Liver (tissue), 9 donors: Measurements from ENCODE around the gene SUGCT. TPM values are rescaled to one million over a fixed set of nuclear protein-coding genes. Genes with fewer than 3 reads are reported as not detected.

Experiments
- DNase-seq: peaks from one replicate; pipeline ENCODE4 v3.0.0-alpha.2; 2017; ENCODE audit warnings: low spot score
- H3K27ac ChIP-seq, 2 donors: one replicate each; pipeline ENCODE4 v1.7.0; 2013; ENCODE audit warnings: inconsistent platforms in 2 of 2, low read length in 2 of 2, control low read depth in 1 of 2, low read depth in 1 of 2, mild to moderate bottlenecking in 1 of 2
- H3K27me3 ChIP-seq, 4 donors: one replicate each; pipeline versions ENCODE4 v1.6.1 to v1.7.0; 2013; ENCODE audit warnings: low read length in 3 of 4, inconsistent platforms in 1 of 4, mild to moderate bottlenecking in 1 of 4, moderate library complexity in 1 of 4; ENCODE audit not compliant: control insufficient read depth in 4 of 4, insufficient read depth in 4 of 4
- H3K36me3 ChIP-seq, 4 donors: one replicate each; pipeline versions ENCODE4 v1.6.1 to v1.7.0; 2013; ENCODE audit warnings: low read length in 3 of 4, mild to moderate bottlenecking in 3 of 4, low read depth in 1 of 4, moderate library complexity in 1 of 4; ENCODE audit not compliant: control insufficient read depth in 4 of 4, insufficient read depth in 3 of 4
- H3K4me1 ChIP-seq, 4 donors: one replicate each; pipeline versions ENCODE4 v1.6.1 to v1.7.0; 2013; ENCODE audit warnings: low read length in 3 of 4, mild to moderate bottlenecking in 3 of 4, moderate library complexity in 1 of 4; ENCODE audit not compliant: control insufficient read depth in 4 of 4, insufficient read depth in 4 of 4
- H3K4me3 ChIP-seq, 3 donors: one replicate each; pipeline versions ENCODE4 v1.6.1 to v1.7.0; 2013; ENCODE audit warnings: low read length in 3 of 3, control low read depth in 1 of 3, low read depth in 1 of 3, mild to moderate bottlenecking in 1 of 3
- H3K9ac ChIP-seq, 2 donors: one replicate each; pipeline ENCODE4 v1.7.0; 2013; ENCODE audit warnings: low read length in 2 of 2, mild to moderate bottlenecking in 2 of 2, moderate library complexity in 2 of 2, control low read depth in 1 of 2, low read depth in 1 of 2
- H3K9me3 ChIP-seq, 4 donors: one replicate each; pipeline versions ENCODE4 v1.6.1 to v1.7.0; 2013; ENCODE audit warnings: low read length in 3 of 4; ENCODE audit not compliant: control insufficient read depth in 4 of 4
- ATF3 ChIP-seq: IDR thresholded peaks from 2 replicates; pipeline ENCODE4 v1.6.1; 2016; ENCODE audit warnings: antibody characterized with exemption
- EGR1 ChIP-seq, 2 donors: IDR thresholded peaks; 2 replicates each; pipeline ENCODE4 v1.6.1; 2016 to 2018; ENCODE audit warnings: antibody characterized with exemption in 2 of 2, low read depth in 2 of 2
- GABPA ChIP-seq, 2 donors: IDR thresholded peaks in 1 of 2; conservative IDR thresholded peaks in 1 of 2; 2 replicates each; pipeline ENCODE4 v1.6.1; 2016; ENCODE audit warnings: antibody characterized with exemption in 2 of 2, mild to moderate bottlenecking in 1 of 2, moderate library complexity in 1 of 2
- HNF4A ChIP-seq, 2 donors: conservative IDR thresholded peaks; 2 replicates each; pipeline ENCODE4 v1.6.1; 2016; ENCODE audit warnings: antibody characterized with exemption in 2 of 2, mild to moderate bottlenecking in 2 of 2
- HNF4G ChIP-seq: IDR thresholded peaks from 2 replicates; pipeline ENCODE4 v1.6.1; 2016; ENCODE audit warnings: antibody characterized with exemption
- JUND ChIP-seq, 2 donors: IDR thresholded peaks; 2 replicates each; pipeline ENCODE4 v1.6.1; 2016; ENCODE audit warnings: antibody characterized with exemption in 2 of 2
- NR2F2 ChIP-seq: IDR thresholded peaks from 2 replicates; pipeline ENCODE4 v1.6.1; 2016; ENCODE audit warnings: antibody characterized with exemption
- RAD21 ChIP-seq, 2 donors: IDR thresholded peaks; 2 replicates each; pipeline ENCODE4 v1.6.1; 2016; ENCODE audit warnings: antibody characterized with exemption in 2 of 2, mild to moderate bottlenecking in 2 of 2
- RXRA ChIP-seq, 2 donors: IDR thresholded peaks; 2 replicates each; pipeline ENCODE4 v1.6.1; 2017 to 2018; ENCODE audit warnings: antibody characterized with exemption in 2 of 2, mild to moderate bottlenecking in 1 of 2
- SP1 ChIP-seq: IDR thresholded peaks from 2 replicates; pipeline ENCODE4 v1.6.1; 2018; ENCODE audit warnings: antibody characterized with exemption, mild to moderate bottlenecking
- TAF1 ChIP-seq: conservative IDR thresholded peaks from 2 replicates; pipeline ENCODE4 v1.6.1; 2016; ENCODE audit warnings: antibody characterized with exemption, mild to moderate bottlenecking
- YY1 ChIP-seq: IDR thresholded peaks from 2 replicates; pipeline ENCODE4 v1.6.1; 2016; ENCODE audit warnings: antibody characterized with exemption, mild to moderate bottlenecking
- ZBTB33 ChIP-seq: IDR thresholded peaks from 2 replicates; pipeline ENCODE4 v1.6.1; 2016; ENCODE audit warnings: antibody characterized with exemption
- WGBS: extraction: QIAGEN DNeasy Blood & Tissue Kit; methylation state at CpG from one replicate; pipeline ENCODE4 v1.1.7; 2013; 5-methylcytosine and 5-hydroxymethylcytosine counted together
- polyA plus RNA-seq, 2 donors: library from polyadenylated mRNA; stranded (reverse) in 1 of 2; unstranded in 1 of 2; fragments of 200-250 nt in 1 of 2; fragments of >200 nt in 1 of 2; fragmentation: Nextera tagmentation in 1 of 2; extraction: Ambion mirVana in 1 of 2; gene quantifications; one replicate each; pipeline versions ENCODE4 v1.2.1 to v1.2.3, GENCODE V29; 2013 to 2015
- total RNA-seq, 2 donors: library from RNA; depleted of rRNA; stranded (reverse); fragments of >200 nt; gene quantifications; one replicate each; pipeline ENCODE4 v1.2.3, GENCODE V29; 2014
- TF ChIP-seq, protein P1 (sequence below): IDR thresholded peaks from 2 replicates; pipeline ENCODE4 v1.6.1; 2016; ENCODE audit warnings: antibody characterized with exemption
- TF ChIP-seq, protein P2 (sequence below): fragments of 150-350 bp; IDR thresholded peaks from 2 replicates; pipeline ENCODE4 v1.5.1; 2017; ENCODE audit warnings: improper control_type of control experiment, low read depth, low read length; ENCODE audit not compliant: missing input control
- donor health status: healthy.
- donor health status: healthy.
- donor health status: healthy.
- donor health status: healthy.
- donor health status: healthy.

Gene SUGCT
- total and polyA plus RNA-seq, 4 donors, result 6.2 to 11.9 (median 9.9) TPM

- H3K36me3 ChIP-seq, result no peaks in the 10 kb centered on the region
- H3K4me3 ChIP-seq, result no peak overlapping the region
- H3K27ac ChIP-seq, result no peak overlapping the region
- TF ChIP-seq EGR1 (IDR thresholded peaks at IDR 0.05; ENCODE audit: low read depth in 2 of 2) (no peak), ATF3 (no peak), GABPA (IDR thresholded peaks at IDR 0.05 in 1 of 2, conservative IDR thresholded peaks at IDR 0.05 in 1 of 2) (no peak), RAD21 (IDR thresholded peaks at IDR 0.05) (no peak), TAF1 (no peak)
- TF ChIP-seq, protein P1, sequence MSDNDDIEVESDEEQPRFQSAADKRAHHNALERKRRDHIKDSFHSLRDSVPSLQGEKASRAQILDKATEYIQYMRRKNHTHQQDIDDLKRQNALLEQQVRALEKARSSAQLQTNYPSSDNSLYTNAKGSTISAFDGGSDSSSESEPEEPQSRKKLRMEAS, result no peak
- H3K27me3 ChIP-seq, result no peaks in the 10 kb centered on the region
- H3K9me3 ChIP-seq, result no peaks in the 10 kb centered on the region
- no peaks in the 10 kb centered on the region for H3K4me1 ChIP-seq
- no peak overlapping the region for H3K9ac ChIP-seq
- DNase-seq, result no peak
- WGBS, result 80% methylated on average over 2 of the region's 2 CpGs
Observed at GRCh38 chr7:40306025-40306424, 171.2 kb downstream of the SUGCT start.

DNA sequence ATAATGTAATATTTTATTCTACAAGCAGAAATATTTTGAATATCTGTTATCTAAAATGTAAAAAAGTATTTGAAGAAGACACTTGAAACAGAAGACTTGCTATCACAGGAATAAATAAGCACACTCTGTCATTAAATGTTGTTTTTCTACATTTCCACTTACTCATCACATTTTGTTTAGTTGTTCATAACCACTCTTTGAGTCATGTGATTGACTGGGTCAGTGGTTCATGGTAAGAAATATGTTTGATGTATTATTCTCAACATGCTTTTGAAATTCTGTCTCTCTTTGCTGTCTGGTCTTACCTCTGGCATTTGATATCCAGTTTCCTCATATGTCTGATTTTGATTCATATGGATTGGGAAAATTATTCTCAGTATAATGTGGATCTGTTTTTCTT is 171.8 kb downstream of the SUGCT start:
- Histone ChIP-seq H3K4me1 (no peaks in the 10 kb centered on the region), H3K9me3 (no peaks in the 10 kb centered on the region), H3K9ac (no peak overlapping the region), H3K36me3 (no peaks in the 10 kb centered on the region), H3K27me3 (no peaks in the 10 kb centered on the region), H3K4me3 (no peak overlapping the region), H3K27ac (no peak overlapping the region)
- DNase-seq, result no peak
- TF ChIP-seq TAF1 (no peak), YY1 (no peak), ATF3 (no peak), HNF4A (conservative IDR thresholded peaks at IDR 0.05) (no peak), EGR1 (IDR thresholded peaks at IDR 0.05; ENCODE audit: low read depth in 2 of 2) (no peak), GABPA (IDR thresholded peaks at IDR 0.05 in 1 of 2, conservative IDR thresholded peaks at IDR 0.05 in 1 of 2) (no peak), SP1 (no peak), ZBTB33 (no peak), NR2F2 (no peak), RXRA (IDR thresholded peaks at IDR 0.05) (no peak)
- TF ChIP-seq, protein P2, sequence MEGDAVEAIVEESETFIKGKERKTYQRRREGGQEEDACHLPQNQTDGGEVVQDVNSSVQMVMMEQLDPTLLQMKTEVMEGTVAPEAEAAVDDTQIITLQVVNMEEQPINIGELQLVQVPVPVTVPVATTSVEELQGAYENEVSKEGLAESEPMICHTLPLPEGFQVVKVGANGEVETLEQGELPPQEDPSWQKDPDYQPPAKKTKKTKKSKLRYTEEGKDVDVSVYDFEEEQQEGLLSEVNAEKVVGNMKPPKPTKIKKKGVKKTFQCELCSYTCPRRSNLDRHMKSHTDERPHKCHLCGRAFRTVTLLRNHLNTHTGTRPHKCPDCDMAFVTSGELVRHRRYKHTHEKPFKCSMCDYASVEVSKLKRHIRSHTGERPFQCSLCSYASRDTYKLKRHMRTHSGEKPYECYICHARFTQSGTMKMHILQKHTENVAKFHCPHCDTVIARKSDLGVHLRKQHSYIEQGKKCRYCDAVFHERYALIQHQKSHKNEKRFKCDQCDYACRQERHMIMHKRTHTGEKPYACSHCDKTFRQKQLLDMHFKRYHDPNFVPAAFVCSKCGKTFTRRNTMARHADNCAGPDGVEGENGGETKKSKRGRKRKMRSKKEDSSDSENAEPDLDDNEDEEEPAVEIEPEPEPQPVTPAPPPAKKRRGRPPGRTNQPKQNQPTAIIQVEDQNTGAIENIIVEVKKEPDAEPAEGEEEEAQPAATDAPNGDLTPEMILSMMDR, result no peak
- TF ChIP-seq, protein P1, result no peak

DNA sequence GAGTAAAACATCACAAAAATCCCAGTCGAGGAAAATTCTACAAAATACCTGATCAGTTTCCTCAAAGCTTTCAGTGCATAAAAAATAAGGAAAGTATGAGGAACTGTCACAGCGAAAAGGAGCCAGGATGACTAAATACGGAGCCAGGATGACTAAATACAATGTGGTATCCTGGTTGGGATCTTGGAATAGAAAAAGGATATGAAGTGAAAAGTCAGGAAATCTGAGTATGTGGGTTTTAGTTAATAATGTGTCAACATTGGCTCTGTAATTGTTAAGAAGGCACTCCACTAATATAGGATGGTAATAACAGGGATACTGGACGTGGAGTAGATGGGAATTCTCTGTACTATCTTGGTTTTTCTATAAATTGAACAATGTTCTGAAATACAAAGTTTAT is 175.5 kb downstream of the SUGCT start:
- 83% methylated on average over 4 of the region's 4 CpGs for WGBS
- no peaks in the 10 kb centered on the region for H3K27me3 ChIP-seq
- H3K9me3 ChIP-seq, result no peaks in the 10 kb centered on the region
- H3K27ac ChIP-seq, result no peak overlapping the region
- no peak overlapping the region for H3K9ac ChIP-seq
- no peak for DNase-seq
- H3K4me3 ChIP-seq, result no peak overlapping the region
- H3K4me1 ChIP-seq, result no peaks in the 10 kb centered on the region
- no peaks in the 10 kb centered on the region for H3K36me3 ChIP-seq
- no peak for TF ChIP-seq ZBTB33
- no peak for TF ChIP-seq TAF1
- no peak for TF ChIP-seq GABPA (IDR thresholded peaks at IDR 0.05 in 1 of 2, conservative IDR thresholded peaks at IDR 0.05 in 1 of 2)
- TF ChIP-seq JUND (IDR thresholded peaks at IDR 0.05), result no peak
- TF ChIP-seq NR2F2, result no peak
- no peak for TF ChIP-seq HNF4G
- TF ChIP-seq, protein P2, result no peak
